Keratinocyte (primary cell): Measurements from ENCODE around the gene LGR4. TPM values are rescaled to one million over a fixed set of nuclear protein-coding genes. Genes with fewer than 3 reads are reported as not detected.

Source experiments
- DNase-seq: peaks from one replicate; pipeline ENCODE4 v3.0.0-alpha.2; 2011; ENCODE audit warnings: low read depth, missing footprints, low spot score
- FAIRE-seq: peaks from 2 replicates; lab custom pipeline; 2011; peaks lifted over from hg19 to GRCh38; lab: Jason Lieb, UNC
- H2AFZ ChIP-seq: 2 replicates; pipeline ENCODE4 v1.6.0; 2012; ENCODE audit warnings: low read length, control low read depth, inconsistent platforms; ENCODE audit not compliant: control insufficient read depth
- H3K27ac ChIP-seq: 2 replicates; pipeline ENCODE4 v1.5.1; 2011; ENCODE audit warnings: low read length; ENCODE audit not compliant: control insufficient read depth, insufficient read depth
- H3K27me3 ChIP-seq: 3 replicates; pipeline ENCODE4 v1.6.0; 2011; ENCODE audit warnings: low read length; ENCODE audit not compliant: control insufficient read depth, insufficient read depth; ENCODE audit errors: extremely low read depth
- H3K36me3 ChIP-seq, 2 experiments: 2 replicates in 1 of 2; 3 replicates in 1 of 2; pipeline ENCODE4 v1.5.1; 2011; ENCODE audit warnings: low read length in 2 of 2, mild to moderate bottlenecking in 1 of 2; ENCODE audit not compliant: control insufficient read depth in 2 of 2, insufficient read depth in 2 of 2; ENCODE audit errors: extremely low read depth in 1 of 2
- H3K4me1 ChIP-seq: 3 replicates; pipeline ENCODE4 v1.5.1; 2011; ENCODE audit warnings: low read length; ENCODE audit not compliant: control insufficient read depth, insufficient read depth; ENCODE audit errors: extremely low read depth
- H3K4me2 ChIP-seq: 3 replicates; pipeline ENCODE4 v1.6.0; 2011; ENCODE audit warnings: low read depth, low read length; ENCODE audit not compliant: control insufficient read depth, insufficient read depth; ENCODE audit errors: extremely low read depth
- H3K4me3 ChIP-seq, 3 experiments: fragments of 200-600 bp in 1 of 3; sonication (generic) in 1 of 3; 2 replicates in 2 of 3; 3 replicates in 1 of 3; pipeline ENCODE4 v1.5.1; 2011 to 2016; ENCODE audit warnings: low read length in 3 of 3, mild to moderate bottlenecking in 3 of 3, control low read depth in 2 of 3, inconsistent platforms in 1 of 3, low read depth in 1 of 3, mixed read lengths in 1 of 3, mixed run types in 1 of 3, moderate library complexity in 1 of 3; ENCODE audit not compliant: control insufficient read depth in 2 of 3, insufficient read depth in 2 of 3; ENCODE audit errors: extremely low read depth in 1 of 3
- H3K79me2 ChIP-seq: 2 replicates; pipeline ENCODE4 v1.6.0; 2012; ENCODE audit warnings: low read length; ENCODE audit not compliant: control insufficient read depth, insufficient read depth
- H3K9ac ChIP-seq: 3 replicates; pipeline ENCODE4 v1.6.0; 2011; ENCODE audit warnings: low read length; ENCODE audit not compliant: control insufficient read depth, insufficient read depth; ENCODE audit errors: extremely low read depth
- H3K9me1 ChIP-seq: 3 replicates; pipeline ENCODE4 v1.6.0; 2011; ENCODE audit warnings: low read length; ENCODE audit not compliant: control insufficient read depth, insufficient read depth; ENCODE audit errors: extremely low read depth
- H3K9me3 ChIP-seq: 2 replicates; pipeline ENCODE4 v1.5.1; 2012; ENCODE audit warnings: low read depth, low read length; ENCODE audit not compliant: control insufficient read depth
- H4K20me1 ChIP-seq: 3 replicates; pipeline ENCODE4 v1.6.0; 2011; ENCODE audit warnings: low read length; ENCODE audit not compliant: control insufficient read depth, insufficient read depth; ENCODE audit errors: extremely low read depth
- EZH2 ChIP-seq: IDR thresholded peaks from one replicate; pipeline ENCODE4 v1.6.1; 2012; ENCODE audit warnings: inconsistent platforms, mild to moderate bottlenecking, low read length, moderate library complexity
- dilution Hi-C: fragments of 300-500 bp; cut with MboI; formaldehyde crosslinking; loops from one replicate; pipeline ENCODE4 v1.7.0; 2020; ENCODE audit warnings: low sequenced_read_pairs; ENCODE audit not compliant: extremely low pct_ligation_motif_present
- polyA minus RNA-seq, 3 experiments: library from RNA; depleted of rRNA, polyadenylated mRNA; stranded (reverse); fragments of >200 nt; gene quantifications; 1 replicate in 1 of 3; 2 replicates in 1 of 3; 3 replicates in 1 of 3; pipeline ENCODE4 v1.2.3, GENCODE V29; 2011
- polyA plus RNA-seq, 5 experiments: library from polyadenylated mRNA; depleted of rRNA in 3 of 5; stranded (reverse) in 3 of 5; stranded (forward) in 1 of 5; unstranded in 1 of 5; fragments of >200 nt; gene quantifications; 1 replicate in 1 of 5; 2 replicates in 3 of 5; 3 replicates in 1 of 5; pipeline versions ENCODE4 v1.2.1 to v1.2.3, GENCODE V29; 2011 to 2012; ENCODE audit warnings: missing spikeins in 2 of 5, low read depth in 1 of 5, low replicate concordance in 1 of 5
- TF ChIP-seq, protein P1 (sequence below), 3 experiments: IDR thresholded peaks in 1 of 3; conservative IDR thresholded peaks in 1 of 3; optimal IDR thresholded peaks in 1 of 3; 2 replicates in 2 of 3; 3 replicates in 1 of 3; pipeline versions ENCODE3 to v1.5.1; 2011; ENCODE audit warnings: low read length in 3 of 3, mild to moderate bottlenecking in 3 of 3, moderate library complexity in 2 of 3, control low read depth in 1 of 3, inconsistent platforms in 1 of 3; ENCODE audit not compliant: insufficient read depth in 2 of 3; ENCODE audit errors: extremely low read depth in 1 of 3

LGR4 gene, protein sequence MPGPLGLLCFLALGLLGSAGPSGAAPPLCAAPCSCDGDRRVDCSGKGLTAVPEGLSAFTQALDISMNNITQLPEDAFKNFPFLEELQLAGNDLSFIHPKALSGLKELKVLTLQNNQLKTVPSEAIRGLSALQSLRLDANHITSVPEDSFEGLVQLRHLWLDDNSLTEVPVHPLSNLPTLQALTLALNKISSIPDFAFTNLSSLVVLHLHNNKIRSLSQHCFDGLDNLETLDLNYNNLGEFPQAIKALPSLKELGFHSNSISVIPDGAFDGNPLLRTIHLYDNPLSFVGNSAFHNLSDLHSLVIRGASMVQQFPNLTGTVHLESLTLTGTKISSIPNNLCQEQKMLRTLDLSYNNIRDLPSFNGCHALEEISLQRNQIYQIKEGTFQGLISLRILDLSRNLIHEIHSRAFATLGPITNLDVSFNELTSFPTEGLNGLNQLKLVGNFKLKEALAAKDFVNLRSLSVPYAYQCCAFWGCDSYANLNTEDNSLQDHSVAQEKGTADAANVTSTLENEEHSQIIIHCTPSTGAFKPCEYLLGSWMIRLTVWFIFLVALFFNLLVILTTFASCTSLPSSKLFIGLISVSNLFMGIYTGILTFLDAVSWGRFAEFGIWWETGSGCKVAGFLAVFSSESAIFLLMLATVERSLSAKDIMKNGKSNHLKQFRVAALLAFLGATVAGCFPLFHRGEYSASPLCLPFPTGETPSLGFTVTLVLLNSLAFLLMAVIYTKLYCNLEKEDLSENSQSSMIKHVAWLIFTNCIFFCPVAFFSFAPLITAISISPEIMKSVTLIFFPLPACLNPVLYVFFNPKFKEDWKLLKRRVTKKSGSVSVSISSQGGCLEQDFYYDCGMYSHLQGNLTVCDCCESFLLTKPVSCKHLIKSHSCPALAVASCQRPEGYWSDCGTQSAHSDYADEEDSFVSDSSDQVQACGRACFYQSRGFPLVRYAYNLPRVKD
- polyA plus RNA-seq (24.3 to 49.7 TPM (median 35.1 TPM) in 3 replicates), polyA minus RNA-seq (37.3 to 116 TPM (median 94.5 TPM) in 3 replicates)
- 7.3 TPM for polyA plus RNA-seq (2011; ENCODE audit: low read depth)
- 10.9 and 21.5 TPM in 2 replicates for polyA plus RNA-seq (2011; cell fraction: cytosol; rRNA removed)
- 48.3 and 61.2 TPM in 2 replicates for polyA plus RNA-seq (2011; cell fraction: nucleus; rRNA removed)
- 14.8 and 24.7 TPM in 2 replicates for polyA plus RNA-seq (2012; ENCODE audit: low replicate concordance)
- 30.1 TPM for polyA minus RNA-seq (2011; cell fraction: cytosol; rRNA and poly(A)+ RNA removed)
- 95.4 and 156 TPM in 2 replicates for polyA minus RNA-seq (2011; cell fraction: nucleus; rRNA and poly(A)+ RNA removed)

DNA sequence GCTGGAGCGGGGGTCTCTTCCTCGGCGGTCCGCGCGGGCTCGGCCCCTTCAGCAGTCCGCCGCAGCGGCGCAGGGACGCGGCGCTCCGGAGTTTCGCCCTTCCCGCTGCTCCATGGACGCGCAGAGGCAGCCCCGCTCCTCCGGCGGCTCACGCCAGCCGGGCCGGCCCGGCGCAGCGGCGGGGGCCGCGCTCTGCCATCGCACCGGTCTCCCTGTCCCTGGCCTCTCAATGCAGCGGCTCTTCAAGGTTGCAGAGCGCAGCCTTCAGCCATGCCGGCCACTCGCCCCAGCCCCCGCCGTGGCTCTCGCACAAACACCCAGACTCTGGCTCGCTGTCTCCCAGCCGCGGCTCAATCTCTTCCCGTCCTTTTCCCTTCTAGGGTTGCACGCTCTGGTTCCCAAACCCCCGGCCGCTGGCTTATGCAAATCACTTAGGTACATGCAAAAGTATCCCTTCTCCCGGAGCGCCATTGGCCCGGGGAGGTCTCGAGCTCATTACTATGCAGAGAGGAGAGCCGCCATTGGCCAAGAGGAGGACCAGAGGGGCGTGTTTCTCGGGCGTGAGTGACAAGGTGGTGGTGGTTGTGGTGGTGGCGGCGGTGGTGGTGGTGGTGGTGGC is at the start of gene LGR4:
TSS of gene LGR4 (minus strand) at position 393 of the 619 bp plus-strand sequence. CDS start 488 bp downstream, outside the sequence.
- peak; percentile 56 for FAIRE-seq
- Histone ChIP-seq H3K79me2 (peaks cover 37% of the 10 kb centered on the region), H3K9me1 (no peaks in the 10 kb centered on the region), H2AFZ (peak within 1 kb of the TSS; percentile 77), H3K9me3 (no peaks in the 10 kb centered on the region), H3K4me2 (peak within 1 kb of the TSS; percentile 94), H3K27me3 (no peaks in the 10 kb centered on the region), H3K4me3 (peak within 1 kb of the TSS; percentile 88 to 92 (median 91)), H3K27ac (peak within 1 kb of the TSS; percentile 83), H3K36me3 (no peaks in the 10 kb centered on the region), H4K20me1 (no peaks in the 10 kb centered on the region), H3K9ac (peak within 1 kb of the TSS; percentile 90), H3K4me1 (peaks cover 27% of the 10 kb centered on the region)
- TF ChIP-seq, protein P1, sequence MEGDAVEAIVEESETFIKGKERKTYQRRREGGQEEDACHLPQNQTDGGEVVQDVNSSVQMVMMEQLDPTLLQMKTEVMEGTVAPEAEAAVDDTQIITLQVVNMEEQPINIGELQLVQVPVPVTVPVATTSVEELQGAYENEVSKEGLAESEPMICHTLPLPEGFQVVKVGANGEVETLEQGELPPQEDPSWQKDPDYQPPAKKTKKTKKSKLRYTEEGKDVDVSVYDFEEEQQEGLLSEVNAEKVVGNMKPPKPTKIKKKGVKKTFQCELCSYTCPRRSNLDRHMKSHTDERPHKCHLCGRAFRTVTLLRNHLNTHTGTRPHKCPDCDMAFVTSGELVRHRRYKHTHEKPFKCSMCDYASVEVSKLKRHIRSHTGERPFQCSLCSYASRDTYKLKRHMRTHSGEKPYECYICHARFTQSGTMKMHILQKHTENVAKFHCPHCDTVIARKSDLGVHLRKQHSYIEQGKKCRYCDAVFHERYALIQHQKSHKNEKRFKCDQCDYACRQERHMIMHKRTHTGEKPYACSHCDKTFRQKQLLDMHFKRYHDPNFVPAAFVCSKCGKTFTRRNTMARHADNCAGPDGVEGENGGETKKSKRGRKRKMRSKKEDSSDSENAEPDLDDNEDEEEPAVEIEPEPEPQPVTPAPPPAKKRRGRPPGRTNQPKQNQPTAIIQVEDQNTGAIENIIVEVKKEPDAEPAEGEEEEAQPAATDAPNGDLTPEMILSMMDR (optimal IDR thresholded peaks at IDR 0.05 in 1 of 3, IDR thresholded peaks at IDR 0.05 in 1 of 3, conservative IDR thresholded peaks at IDR 0.05 in 1 of 3; ENCODE audit: extremely low read depth in 1 of 3, insufficient read depth in 2 of 3, low read length in 3 of 3) = no peak
- no peak for TF ChIP-seq EZH2
- dilution Hi-C loops = no loop called here
- peak; percentile 81 for DNase-seq

DNA sequence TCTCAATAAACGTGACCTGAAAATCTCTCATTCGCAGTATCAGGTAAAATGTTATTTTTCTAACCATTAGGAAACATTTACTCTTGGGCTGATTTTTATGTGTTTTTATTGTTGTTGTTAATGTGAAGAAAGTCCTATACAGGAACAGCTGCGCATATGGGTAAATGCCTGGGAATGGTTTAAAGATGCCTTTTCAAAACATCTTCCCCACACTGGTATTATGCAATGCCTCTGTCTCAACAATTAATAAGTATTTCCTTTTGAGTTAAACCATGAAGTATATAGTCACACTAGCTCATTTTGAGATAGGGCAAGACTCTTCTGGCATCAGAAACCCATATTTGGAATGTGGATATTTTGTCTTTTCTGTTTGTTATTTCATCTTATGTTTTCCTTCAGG is 47.6 kb upstream of the LGR4 start:
- Histone ChIP-seq H3K9me3 (no peaks in the 10 kb centered on the region), H3K4me2 (no peak overlapping the region), H3K4me3 (no peak overlapping the region), H3K9me1 (no peaks in the 10 kb centered on the region), H2AFZ (no peak overlapping the region), H3K9ac (no peak overlapping the region), H3K4me1 (no peaks in the 10 kb centered on the region), H4K20me1 (no peaks in the 10 kb centered on the region), H3K79me2 (no peaks in the 10 kb centered on the region), H3K36me3 (no peaks in the 10 kb centered on the region), H3K27ac (no peak overlapping the region), H3K27me3 (no peaks in the 10 kb centered on the region)
- dilution Hi-C loops = no loop called here
- DNase-seq (no peak), FAIRE-seq (no peak)
- TF ChIP-seq EZH2 = no peak
- TF ChIP-seq, protein P1 (optimal IDR thresholded peaks at IDR 0.05 in 1 of 3, IDR thresholded peaks at IDR 0.05 in 1 of 3, conservative IDR thresholded peaks at IDR 0.05 in 1 of 3; ENCODE audit: extremely low read depth in 1 of 3, insufficient read depth in 2 of 3, low read length in 3 of 3) = no peak
